PFSK-1 (cell line): Measurements from ENCODE around the gene GNB1L.

ENCODE experiments used
- FOXP2 ChIP-seq: optimal IDR thresholded peaks from 2 replicates; pipeline ENCODE3; 2011; ENCODE audit warnings: borderline replicate concordance, control low read depth, inconsistent platforms; ENCODE audit not compliant: insufficient read depth; ENCODE audit errors: extremely low read length, extremely low read depth
- POLR2AphosphoS5 ChIP-seq: IDR thresholded peaks from 2 replicates; pipeline ENCODE4 v1.6.1; 2012; ENCODE audit warnings: low read depth, mild to moderate bottlenecking, control low read depth, low read length, moderate library complexity
- SIN3A ChIP-seq: IDR thresholded peaks from 2 replicates; pipeline ENCODE4 v1.6.1; 2012; ENCODE audit warnings: mild to moderate bottlenecking, low read length, moderate library complexity, borderline replicate concordance; ENCODE audit not compliant: insufficient read depth
- TAF1 ChIP-seq: IDR thresholded peaks from 2 replicates; pipeline ENCODE4 v1.6.1; 2012; ENCODE audit warnings: low read length, control low read depth, borderline replicate concordance; ENCODE audit not compliant: insufficient read depth
- TF ChIP-seq, protein P1 (sequence below), 2 experiments: IDR thresholded peaks; 2 replicates each; pipeline versions ENCODE4 v1.6.1 to v1.8.0; 2011 to 2012; ENCODE audit warnings: low read depth in 2 of 2, low read length in 2 of 2, control low read depth in 1 of 2, inconsistent platforms in 1 of 2, mild to moderate bottlenecking in 1 of 2, moderate library complexity in 1 of 2; ENCODE audit not compliant: insufficient read depth in 1 of 2

DNA sequence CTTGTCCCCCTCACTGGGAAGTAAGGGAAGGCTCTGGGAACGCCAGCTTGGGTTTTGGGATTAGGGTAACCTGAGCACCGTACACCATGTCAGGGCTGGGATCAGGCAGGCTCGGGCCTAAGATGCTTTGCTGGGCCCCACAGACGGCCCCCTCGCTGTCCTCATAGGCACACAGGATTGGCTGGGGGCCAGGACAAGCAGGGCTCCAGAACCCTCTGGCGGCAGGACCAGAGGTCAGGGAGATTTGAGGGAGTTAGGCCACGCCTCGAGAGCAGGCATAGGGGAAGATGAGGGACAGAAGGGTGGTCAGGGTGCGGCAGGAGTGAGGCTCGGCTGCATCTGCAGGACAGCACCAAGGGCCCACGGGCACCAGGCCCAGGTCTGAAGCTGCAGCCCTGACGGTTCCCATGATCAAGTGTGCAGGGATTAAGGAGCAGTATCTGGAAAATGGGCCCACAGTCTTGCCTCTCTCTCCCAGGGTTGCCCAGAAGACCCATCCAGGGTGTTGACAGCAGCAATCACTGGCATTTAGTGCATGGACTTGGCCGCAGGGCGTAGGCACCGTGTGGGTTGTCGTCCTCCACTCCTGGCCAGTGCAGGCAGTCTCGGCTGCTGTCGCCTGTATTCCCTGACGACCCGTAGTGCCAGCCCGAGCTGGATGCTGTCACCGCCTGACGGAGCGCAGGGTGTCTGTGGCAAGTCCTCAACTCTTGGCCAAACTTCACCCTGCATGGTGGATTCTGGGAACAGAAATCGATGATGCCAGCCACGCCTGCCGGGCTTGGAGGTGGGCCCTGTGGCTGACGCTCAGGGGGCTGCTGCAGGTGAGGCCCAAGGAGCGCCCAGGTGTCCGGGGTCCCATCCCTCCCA, 15.7 kb upstream of the GNB1L start:
- TF ChIP-seq POLR2AphosphoS5 (no peak), TAF1 (no peak), SIN3A (no peak), FOXP2 (no peak)
- TF ChIP-seq, protein P1, sequence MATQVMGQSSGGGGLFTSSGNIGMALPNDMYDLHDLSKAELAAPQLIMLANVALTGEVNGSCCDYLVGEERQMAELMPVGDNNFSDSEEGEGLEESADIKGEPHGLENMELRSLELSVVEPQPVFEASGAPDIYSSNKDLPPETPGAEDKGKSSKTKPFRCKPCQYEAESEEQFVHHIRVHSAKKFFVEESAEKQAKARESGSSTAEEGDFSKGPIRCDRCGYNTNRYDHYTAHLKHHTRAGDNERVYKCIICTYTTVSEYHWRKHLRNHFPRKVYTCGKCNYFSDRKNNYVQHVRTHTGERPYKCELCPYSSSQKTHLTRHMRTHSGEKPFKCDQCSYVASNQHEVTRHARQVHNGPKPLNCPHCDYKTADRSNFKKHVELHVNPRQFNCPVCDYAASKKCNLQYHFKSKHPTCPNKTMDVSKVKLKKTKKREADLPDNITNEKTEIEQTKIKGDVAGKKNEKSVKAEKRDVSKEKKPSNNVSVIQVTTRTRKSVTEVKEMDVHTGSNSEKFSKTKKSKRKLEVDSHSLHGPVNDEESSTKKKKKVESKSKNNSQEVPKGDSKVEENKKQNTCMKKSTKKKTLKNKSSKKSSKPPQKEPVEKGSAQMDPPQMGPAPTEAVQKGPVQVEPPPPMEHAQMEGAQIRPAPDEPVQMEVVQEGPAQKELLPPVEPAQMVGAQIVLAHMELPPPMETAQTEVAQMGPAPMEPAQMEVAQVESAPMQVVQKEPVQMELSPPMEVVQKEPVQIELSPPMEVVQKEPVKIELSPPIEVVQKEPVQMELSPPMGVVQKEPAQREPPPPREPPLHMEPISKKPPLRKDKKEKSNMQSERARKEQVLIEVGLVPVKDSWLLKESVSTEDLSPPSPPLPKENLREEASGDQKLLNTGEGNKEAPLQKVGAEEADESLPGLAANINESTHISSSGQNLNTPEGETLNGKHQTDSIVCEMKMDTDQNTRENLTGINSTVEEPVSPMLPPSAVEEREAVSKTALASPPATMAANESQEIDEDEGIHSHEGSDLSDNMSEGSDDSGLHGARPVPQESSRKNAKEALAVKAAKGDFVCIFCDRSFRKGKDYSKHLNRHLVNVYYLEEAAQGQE (IDR thresholded peaks at IDR 0.05; ENCODE audit: insufficient read depth in 1 of 2, low read depth in 2 of 2, low read length in 2 of 2) = no peak
